H1 (cell line): Measurements from ENCODE around the gene ARTN. TPM values are rescaled to one million over a fixed set of nuclear protein-coding genes. Genes with fewer than 3 reads are reported as not detected.
A peak's percentile ranks its signal among the peaks of the same experiment; 100 is the strongest.

Experiments
- BACH1 ChIP-seq: IDR thresholded peaks from 2 replicates; pipeline ENCODE4 v1.6.1; 2012; ENCODE audit warnings: low read length, improper control_type of control experiment
- CHD7 ChIP-seq: fragments of 300-600 bp; sonication (generic); IDR thresholded peaks from 2 replicates; pipeline ENCODE4 v1.7.1; 2012; ENCODE audit warnings: low read length, moderate library complexity, mild to moderate bottlenecking, inconsistent platforms; ENCODE audit not compliant: insufficient replicate concordance
- KDM4A ChIP-seq: IDR thresholded peaks from one replicate; pipeline ENCODE4 v1.7.1; 2012; ENCODE audit warnings: low read depth, mild to moderate bottlenecking, moderate library complexity, low read length, inconsistent platforms; ENCODE audit not compliant: severe bottlenecking
- RAD21 ChIP-seq, 2 experiments: IDR thresholded peaks in 1 of 2; conservative IDR thresholded peaks in 1 of 2; 2 replicates each; pipeline ENCODE4 v1.6.1; 2011; ENCODE audit warnings: low read depth in 2 of 2, low read length in 2 of 2, improper control_type of control experiment in 1 of 2, inconsistent platforms in 1 of 2, mild to moderate bottlenecking in 1 of 2, moderate library complexity in 1 of 2
- RXRA ChIP-seq: IDR thresholded peaks from 2 replicates; pipeline ENCODE4 v1.6.1; 2011; ENCODE audit warnings: low read depth, mild to moderate bottlenecking, low read length, moderate library complexity; ENCODE audit not compliant: insufficient read depth
- SAP30 ChIP-seq: fragments of 300-600 bp; sonication (generic); IDR thresholded peaks from 2 replicates; pipeline ENCODE4 v1.7.1; 2012; ENCODE audit warnings: low read length, moderate library complexity, mild to moderate bottlenecking, inconsistent platforms; ENCODE audit not compliant: insufficient read depth, insufficient replicate concordance
- SUZ12 ChIP-seq: fragments of 200-600 bp; sonication (generic); IDR thresholded peaks from 2 replicates; pipeline ENCODE4 v1.6.1; 2012; ENCODE audit warnings: mild to moderate bottlenecking, inconsistent platforms, low read length, moderate library complexity, mixed read lengths
- polyA plus RNA-seq, 7 experiments: library from polyadenylated mRNA; depleted of rRNA in 3 of 7; stranded (reverse) in 5 of 7; unstranded in 2 of 7; fragments of >200 nt in 5 of 7; fragments of 200-250 nt in 2 of 7; gene quantifications; 1 replicate in 5 of 7; 2 replicates in 1 of 7; 4 replicates in 1 of 7; pipeline versions ENCODE4 v1.2.1 to v1.2.3, GENCODE V29; 2011 to 2013; ENCODE audit warnings: missing spikeins in 2 of 7, mixed read lengths in 2 of 7
- total RNA-seq: library from RNA; stranded (reverse); fragmentation: NEBNext Ultra II Directional; extraction: Animal tissue kit (Norgen Biotek cat#: 25700); gene quantifications from 2 replicates; pipeline ENCODE4 v1.2.1, GENCODE V29; 2021

Gene ARTN
- total and polyA plus RNA-seq, 2 of the 8 experiments (the other 6 are each of a cell fraction or from before 2014, with no cell fraction given), result 13.5 to 22.7 TPM

- TF ChIP-seq RAD21 (IDR thresholded peaks at IDR 0.05 in 1 of 2, conservative IDR thresholded peaks at IDR 0.05 in 1 of 2; ENCODE audit: low read depth in 2 of 2, low read length in 2 of 2) (no peak), CHD7 (peak; percentile 26), BACH1 (no peak), KDM4A (no peak), SAP30 (no peak), RXRA (no peak), SUZ12 (no peak)
Observed at GRCh38 chr1:43887748-43888147, 45.9 kb upstream of the ARTN start (continued).
